GM19025 (cell line): ENCODE results near the gene NUDT14.

Experiments
- ATAC-seq: cut with Tn5 transposase; IDR thresholded peaks from one replicate; pipeline ENCODE4 v1.9.1; 2021; ENCODE audit warnings: mild to moderate bottlenecking, low read depth, moderate library complexity; ENCODE audit not compliant: unreplicated experiment

Gene NUDT14

GRCh38 chr14:105161964-105162668 lies 19.0 kb downstream of the NUDT14 start:
- no peak for ATAC-seq

DNA sequence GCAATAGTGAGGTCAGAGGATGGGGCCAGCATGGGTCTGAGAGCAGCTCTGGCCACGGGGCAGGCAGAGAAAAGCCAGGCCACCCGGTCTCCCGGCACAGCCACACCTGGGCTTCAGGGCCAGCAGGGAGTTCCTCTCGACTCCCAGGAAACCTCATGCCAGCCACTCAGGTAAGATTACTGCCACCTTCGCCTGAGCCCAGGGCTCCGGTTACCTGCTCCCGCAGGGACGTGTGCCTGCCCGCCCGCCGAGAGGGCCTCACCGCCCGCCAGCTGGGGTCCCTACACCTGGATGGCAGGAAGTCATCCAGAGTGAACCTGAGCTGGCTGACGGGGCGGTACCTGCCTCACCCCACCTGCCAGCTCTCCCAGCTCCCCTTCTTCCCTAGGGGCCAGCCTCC lies 19.8 kb downstream of the NUDT14 start:
- no peak for ATAC-seq

DNA sequence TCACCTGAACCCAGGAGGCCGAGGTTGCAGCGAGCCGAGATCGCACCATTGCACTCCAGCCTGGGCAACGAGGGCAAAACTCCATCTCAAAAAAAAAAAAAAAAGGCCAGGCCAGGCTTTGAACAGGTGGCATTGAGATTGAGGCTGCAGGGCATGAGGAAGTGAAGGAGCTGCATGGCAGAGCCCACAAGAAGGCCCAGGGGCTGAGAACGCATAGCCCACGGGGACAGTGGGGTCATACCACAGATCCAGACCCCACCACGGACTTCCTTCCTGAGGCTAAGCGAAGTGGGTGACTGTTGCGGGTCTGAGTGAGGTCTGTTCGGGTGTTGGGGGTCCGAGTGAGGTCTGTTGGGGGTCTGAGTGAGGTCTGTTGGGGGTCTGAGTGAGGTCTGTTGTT lies 20.3 kb downstream of the NUDT14 start:
- no peak for ATAC-seq

DNA sequence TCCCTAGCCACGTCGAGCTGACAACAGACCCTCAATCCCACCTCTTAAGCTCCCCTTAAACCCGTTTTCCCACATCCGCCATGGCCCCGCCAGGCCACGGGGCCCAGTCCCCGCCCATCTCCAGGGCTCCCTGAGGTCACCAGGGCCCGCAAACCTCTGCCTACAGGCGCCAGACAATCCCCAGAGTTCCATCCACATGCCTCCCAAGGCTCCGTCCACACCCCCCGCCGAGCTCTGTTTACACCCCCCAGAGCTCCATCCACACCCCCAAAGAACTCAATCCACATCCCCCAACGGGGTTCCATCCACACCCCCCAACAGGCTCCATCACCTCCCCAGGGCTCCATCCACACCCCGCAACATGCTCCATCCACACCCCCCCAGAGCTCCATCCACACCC lies 21.8 kb downstream of the NUDT14 start:
- ATAC-seq: no peak

DNA sequence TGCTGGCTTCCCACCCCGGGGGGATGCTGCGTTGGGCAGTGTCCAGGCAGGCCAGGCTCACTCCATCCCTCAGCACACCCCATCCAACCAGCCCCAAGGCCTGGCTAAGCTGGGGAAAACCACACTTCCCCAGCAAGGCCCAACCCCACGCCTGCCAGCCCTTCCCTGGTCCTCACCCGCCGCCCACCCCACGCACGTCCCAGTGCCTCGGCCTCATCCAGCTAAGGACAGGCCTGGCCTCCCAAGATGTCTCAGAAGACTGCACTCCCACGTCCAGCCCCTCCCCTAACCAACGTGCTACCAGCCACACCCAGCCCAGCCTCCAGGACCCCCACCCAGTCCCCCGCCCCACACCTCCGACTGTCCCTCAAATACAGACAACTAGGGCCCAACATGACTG lies 22.3 kb downstream of the NUDT14 start:
- ATAC-seq: no peak

- ATAC-seq: no peak
These were observed 23.2 kb downstream of the NUDT14 start for GRCh38 chr14:105157872-105158271.

DNA sequence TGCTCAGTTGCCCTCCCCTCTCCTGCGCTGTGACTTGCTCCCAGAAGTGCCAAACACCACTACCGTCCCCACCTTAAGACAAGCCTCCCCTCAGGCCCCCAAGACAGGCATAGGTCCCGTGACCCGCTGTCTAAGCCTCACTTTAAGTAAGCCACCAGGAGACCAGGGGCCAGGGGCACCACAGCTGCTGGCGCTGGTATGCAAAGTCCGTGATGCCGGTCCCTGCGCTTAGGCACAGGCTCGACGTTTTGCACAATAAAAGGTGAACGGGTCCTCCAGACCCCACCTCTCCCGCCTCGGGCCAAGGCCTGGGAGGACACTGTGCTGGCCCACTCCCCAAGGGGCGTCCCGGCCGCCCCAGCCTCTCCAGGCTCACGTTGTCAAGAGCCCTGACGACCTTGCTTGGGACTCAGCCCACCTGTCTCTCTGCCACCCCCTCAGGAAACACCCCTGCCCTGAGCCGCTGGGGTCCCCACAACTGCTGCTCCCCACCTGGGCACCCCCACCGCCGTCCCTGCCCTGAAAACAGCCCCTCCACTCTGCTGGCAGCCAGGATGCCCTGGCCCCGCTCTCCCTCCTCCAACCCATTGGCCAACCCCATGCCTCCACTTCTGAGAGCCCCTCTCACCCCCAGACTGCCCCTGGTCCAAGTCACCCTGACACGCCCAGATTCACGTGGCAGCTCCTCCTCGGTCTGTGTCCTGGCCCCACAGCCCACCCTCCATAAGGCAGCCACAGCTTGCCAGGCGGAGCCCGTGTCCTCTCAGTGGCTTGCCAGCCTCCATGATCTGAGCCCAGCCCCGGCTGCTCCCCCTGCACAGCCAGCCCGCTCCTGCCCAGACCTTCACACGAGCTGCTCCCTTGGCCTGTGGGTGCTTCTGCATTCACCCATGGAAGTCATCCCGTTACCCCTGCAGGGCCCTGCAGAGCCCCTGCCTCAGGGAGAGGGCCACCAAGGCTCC lies 24.4 kb downstream of the NUDT14 start:
- ATAC-seq: no peak

DNA sequence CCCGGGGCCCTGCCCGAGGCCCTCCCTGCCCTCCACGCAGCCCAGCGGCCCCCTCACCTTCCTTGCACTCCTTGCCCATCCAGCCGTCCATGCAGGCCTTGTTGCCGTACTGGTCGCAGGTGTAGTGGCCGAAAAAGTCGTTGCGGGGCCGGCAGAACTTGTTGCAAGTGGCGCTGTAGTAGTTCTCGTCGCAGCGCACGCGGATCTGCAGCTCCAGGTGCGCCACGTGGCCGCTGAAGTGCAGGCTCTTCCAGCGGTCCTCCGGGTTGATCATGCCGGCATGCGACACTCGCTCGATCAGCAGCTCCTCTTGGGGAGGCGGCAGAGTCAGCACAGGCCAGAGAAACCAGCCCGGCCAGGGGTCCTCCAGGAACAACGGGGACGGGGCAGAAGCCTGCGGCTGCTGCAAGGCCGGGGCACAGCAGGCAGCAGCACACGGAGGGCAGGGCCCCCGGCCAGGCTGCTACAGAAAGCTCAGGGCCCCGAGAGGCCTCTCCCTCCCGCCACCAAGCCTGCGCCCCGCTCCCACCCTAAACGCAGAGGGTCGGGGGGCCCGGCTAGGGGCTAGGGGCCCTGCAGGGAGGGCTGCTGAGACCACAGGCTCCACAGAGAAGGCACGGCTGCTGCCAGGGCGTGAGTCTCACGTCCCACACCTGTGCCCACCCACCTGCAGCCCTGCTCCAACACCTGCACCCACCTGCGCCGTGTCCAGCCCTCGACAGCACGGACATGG lies 25.3 kb downstream of the NUDT14 start:
- ATAC-seq: no peak

- no peak for ATAC-seq
These were observed 26.0 kb downstream of the NUDT14 start for GRCh38 chr14:105155071-105155651.

DNA sequence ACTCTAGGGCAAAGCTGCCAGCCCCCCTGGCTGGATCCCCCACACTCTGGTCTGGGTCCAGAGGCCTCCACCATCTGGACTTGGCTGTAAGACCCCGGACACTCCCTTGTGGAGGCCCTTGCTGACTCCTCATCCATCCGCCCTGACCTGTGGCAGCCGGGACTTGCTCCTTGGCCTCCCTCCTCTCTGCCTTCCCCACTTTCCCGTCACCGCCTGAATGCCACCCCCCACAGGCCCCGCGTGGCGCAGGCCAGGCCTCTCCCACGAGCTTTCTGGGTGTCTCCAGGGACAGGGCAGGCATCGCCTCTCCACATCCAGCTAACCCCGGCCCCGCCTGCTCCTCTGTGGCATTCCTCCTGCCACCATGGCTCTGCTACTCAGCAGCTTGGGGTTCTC lies 26.6 kb downstream of the NUDT14 start:
- ATAC-seq: no peak

DNA sequence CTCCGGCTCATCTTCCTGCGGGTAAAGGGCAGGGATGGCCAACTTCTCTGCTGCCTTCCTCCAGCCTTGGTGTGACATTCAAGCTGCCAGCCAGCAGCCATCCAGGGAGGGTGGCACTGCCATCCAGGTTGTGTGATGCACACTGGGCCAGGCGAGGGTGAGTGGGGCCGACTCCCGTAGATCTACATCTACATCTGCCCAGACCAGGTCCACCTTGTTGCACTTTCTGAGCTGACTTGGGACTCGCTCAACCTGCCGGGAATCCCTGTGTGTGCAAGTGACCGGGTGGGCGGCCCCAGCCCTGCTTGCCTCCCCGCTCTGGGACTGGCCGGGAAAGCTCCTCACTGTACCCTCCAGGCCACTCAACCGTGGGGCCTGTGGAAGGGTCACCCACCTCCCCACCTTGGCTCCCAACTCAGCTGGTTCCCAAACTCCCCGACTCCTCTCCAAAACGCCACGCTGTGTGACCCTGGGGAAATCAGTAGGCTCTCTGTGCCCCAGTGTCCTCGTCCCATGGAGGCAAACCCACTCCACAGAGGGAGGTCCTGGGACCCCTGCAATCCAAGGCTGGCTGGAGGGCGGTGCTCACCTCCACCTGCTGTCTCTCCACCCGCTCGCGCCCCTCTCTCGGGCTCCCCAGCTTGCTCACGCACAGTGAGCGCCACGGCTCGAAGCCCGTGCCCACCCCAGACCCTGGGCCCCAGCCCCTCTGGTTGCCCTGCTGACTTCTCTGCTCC lies 27.2 kb downstream of the NUDT14 start:
- no peak for ATAC-seq

DNA sequence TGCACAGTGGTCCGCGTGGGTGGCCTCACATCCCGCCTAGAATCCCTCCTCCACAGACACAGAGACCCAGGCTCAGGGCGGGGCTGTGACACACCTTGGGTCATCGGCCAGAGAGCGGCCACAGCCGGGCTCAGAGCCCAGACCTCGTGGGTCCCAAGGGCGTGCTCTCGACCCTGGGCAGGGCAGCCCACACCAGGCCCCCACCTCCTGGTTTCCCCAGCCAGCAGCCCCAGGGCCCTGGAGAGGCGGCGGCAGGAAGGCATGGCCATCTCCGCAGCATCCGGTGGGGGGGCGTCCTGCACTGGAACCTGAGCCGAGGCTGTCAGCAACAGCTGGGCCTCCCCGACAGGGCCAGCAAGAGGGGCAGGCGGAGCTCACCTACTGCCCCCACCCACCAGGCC lies 27.8 kb downstream of the NUDT14 start:
- no peak for ATAC-seq

DNA sequence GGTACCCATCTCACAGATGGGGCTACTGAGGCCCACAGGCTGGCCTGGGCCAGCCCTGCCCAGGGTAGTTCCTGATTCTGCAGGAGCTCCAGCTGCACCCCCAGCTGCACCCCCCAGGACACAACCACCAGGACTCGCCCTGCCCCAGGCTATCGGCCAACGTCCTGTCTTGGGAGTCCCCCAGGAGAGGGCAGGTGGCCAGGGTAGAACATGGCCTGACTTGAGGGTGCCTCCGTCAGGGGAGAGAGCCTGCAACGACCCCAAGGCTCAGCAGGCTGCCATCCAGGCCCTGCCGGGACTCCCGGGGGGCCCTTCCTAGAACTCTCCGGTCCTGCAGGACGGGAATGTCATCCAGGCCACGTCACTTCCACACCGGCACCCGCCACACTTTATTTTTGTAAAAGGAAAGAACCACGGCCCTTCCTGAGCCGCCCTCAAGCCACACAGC lies 28.3 kb downstream of the NUDT14 start:
- no peak for ATAC-seq

DNA sequence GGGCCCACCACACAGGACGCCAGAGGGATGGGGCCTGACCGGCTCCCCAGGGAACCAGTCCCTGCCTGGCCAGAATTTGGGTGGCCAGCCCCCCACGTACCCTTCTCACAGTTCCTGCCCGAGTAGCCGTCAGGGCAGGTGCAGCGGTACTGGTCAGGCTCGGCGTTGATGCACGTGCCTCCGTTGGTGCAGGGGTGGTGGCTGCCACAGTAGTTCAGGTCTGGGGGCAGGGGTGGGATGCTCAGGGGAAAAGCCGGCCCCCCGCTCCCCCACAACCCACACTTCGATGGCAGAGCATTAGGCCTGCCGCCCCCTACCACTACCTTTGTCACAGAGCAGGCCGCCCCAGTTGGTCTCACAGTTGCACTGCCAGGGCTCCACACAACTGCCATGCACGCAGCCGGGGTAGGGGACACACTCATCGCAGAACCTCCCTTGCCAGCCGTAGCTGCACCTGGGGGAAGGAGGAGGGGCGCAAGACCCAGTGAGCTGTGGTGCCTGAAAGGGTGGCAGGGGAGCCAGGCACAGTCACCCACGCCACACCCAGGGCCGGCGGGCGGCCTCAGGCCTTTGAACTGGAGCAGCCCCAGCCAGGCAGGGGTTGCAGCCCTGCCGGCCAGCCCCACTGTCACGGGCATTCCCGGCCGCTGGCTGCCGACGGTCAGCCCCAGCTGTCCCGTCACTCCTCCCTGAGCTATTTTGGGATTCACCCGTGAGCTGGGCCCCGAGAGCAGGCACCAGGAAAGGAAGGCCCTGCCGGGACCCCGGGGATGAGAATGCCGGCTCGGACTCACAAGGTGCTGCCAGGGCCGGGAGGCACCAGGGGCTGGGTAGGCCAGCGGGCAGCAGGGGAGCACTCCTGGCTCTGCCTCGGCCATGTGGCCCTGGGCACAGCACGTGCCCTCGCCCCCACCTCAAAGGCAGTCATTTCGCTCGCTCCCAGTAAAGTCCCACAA lies 29.0 kb downstream of the NUDT14 start:
- no peak for ATAC-seq

DNA sequence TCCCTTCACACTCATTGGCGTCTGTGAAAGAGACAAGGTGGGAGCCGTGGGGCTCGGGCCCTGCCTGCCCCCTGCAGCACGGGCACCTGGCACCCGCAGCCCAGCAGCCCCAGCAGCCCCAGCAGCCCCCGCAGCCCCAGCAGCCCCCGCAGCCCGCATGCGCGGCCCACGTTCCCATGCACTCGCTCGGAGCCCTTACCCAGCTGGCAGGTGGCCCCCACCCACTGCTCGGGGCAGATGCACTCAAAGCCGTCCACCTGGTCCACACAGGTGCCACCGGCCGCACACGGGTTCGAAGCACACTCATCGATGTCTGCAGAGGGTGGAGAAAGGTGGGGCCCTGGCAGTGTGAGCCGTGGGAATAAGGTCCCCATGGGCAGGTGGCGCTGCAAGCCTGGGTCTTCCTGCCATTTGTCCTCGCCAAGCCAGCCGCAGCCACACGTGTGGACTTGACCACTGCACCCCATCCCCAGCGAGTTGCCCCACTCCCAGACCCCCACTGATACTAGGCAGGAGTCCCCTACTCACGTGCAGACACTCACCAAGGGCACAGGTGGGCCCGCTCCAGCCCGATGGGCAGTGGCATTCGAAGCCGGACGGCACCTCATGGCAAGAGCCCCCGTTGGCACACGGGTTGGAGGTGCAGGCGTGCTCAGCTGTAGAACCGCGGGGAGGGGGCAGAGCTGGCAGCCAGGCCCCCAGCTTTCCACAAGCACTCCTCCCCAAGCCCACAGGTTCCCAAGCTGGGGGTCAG lies 29.9 kb downstream of the NUDT14 start:
- ATAC-seq: no peak

GRCh38 chr14:105150368-105151083 lies 30.6 kb downstream of the NUDT14 start:
- ATAC-seq: no peak

DNA sequence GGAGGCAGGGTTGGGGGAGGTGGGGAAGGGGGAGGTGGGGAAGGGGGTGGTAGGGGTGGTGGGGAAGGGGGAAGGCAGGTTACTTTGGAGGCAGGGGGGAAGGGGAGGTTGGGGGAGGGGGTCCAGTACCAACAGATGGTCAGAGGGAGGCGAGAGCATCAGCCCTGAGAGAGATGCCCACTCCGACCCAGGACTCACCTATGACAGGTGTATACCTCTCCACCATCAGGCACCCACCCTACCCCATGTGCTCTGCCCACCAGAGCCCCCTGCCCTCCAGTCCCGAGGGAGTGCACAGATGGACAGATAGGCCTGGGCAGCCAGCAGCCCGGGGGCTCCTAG lies 31.1 kb downstream of the NUDT14 start:
- ATAC-seq: no peak
